GM19351 (cell line): ENCODE measurements around the gene SPTY2D1.

Experiments used
- ATAC-seq: cut with Tn5 transposase; IDR thresholded peaks from one replicate; pipeline ENCODE4 v1.9.1; 2021; ENCODE audit warnings: mild to moderate bottlenecking, moderate library complexity; ENCODE audit not compliant: unreplicated experiment

The SPTY2D1 gene

GRCh38 chr11:18567081-18567480 is 67.1 kb downstream of the SPTY2D1 start:
- ATAC-seq: no peak

DNA sequence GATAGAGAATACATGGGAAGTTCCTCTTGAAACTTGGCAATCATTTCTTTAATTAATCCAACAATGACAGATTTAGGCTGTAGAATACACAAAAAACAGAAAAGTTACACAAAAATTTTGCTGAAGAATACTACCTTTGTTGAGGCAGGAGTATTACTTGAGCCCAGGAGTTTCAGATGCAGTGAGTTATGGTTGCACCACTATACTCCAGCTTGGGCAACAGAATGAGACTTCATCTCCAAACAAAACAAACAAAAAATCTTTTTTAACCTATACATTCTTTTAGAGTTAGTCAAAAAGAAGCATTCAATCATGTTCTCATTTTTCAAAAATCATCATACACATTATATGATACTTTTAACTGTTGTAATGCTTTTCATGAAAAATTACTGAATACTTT is 67.7 kb downstream of the SPTY2D1 start:
- ATAC-seq: no peak

GRCh38 chr11:18564149-18564548 is 70.0 kb downstream of the SPTY2D1 start:
- no peak for ATAC-seq

DNA sequence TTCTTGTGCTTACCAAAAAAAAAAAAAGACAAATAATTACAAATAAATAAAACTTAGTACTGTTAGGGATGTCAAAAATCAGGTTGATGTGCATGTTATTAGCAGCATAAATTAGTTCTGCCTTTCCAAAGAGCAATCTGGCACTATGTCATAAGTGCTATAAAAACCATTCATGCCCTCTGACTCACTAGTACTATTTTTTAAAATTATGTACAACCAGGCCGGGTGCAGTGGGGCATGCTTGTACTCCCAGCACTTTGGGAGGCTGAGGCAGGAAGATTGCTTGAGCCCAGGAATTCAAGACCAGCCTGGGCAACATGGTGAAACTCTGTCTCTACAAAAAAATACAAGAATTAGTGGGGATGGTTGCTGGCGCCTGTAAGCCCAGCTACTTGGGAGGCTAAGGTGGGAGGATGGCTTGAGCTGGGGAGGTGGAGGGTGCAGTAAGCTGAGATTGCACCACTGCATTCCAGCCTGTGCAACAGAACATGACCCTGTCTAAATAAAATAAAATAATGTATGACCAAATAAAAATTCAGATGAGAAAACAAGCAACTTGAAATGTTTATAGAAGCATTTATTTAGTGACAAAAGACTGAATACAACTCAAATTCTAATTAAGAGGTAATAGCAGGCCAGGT is 70.9 kb downstream of the SPTY2D1 start:
- no peak for ATAC-seq
